Measurements from ENCODE around the gene RARA.
"Not testable (repeated sequence)": the region's sequence is repeated elsewhere in the genome, so short reads cannot be mapped to it uniquely, and the experiment has no call there.

Gene RARA

DNA sequence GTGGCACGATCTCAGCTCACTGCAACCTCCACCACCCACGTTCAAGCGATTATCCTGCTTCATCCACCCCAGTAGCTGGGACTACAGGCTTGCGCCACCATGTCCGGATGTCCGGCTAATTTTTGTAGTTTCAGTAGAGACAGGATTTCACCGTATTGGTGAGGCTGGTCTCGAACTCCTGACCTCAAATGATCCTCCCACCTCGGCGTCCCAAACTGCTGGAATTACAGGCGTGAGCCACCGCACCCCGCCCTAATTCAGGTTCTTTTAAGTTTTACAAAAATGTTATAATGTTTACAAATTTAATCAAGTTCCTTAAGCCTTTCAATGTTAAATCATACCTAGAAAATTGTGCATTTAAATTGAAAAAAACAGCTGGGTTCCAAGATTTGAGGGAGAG lies 68.9 kb downstream of the RARA start:
- Histone ChIP-seq H2BK120ac (ENCODE audit: low read depth, low read length) (no peak overlapping the region), H2BK15ac (ENCODE audit: low read depth, poor library complexity, severe bottlenecking) (no peak overlapping the region), H3K9me3 (ENCODE audit: control insufficient read depth, low read length) (no peaks in the 10 kb centered on the region), H4K91ac (ENCODE audit: low read length) (no peak overlapping the region), H4K8ac (ENCODE audit: low read length) (no peak overlapping the region), H3K4me1 (ENCODE audit: control insufficient read depth, insufficient read depth, low read depth, low read length) (peaks cover 2% of the 10 kb centered on the region), H3K27ac (ENCODE audit: low read length, poor library complexity, severe bottlenecking) (no peak overlapping the region), H2AFZ (ENCODE audit: low read depth, low read length) (no peak overlapping the region), H3K18ac (ENCODE audit: low read depth in 1 of 2, low read length in 2 of 2) (no peak overlapping the region), H3K4ac (ENCODE audit: low read depth in 1 of 2, low read length in 2 of 2) (no peak overlapping the region), H3K4me2 (ENCODE audit: low read length, poor library complexity, severe bottlenecking) (no peak overlapping the region), H3K4me3 (ENCODE audit: insufficient read depth in 1 of 2, low read depth in 1 of 2, low read length in 2 of 2) (no peak overlapping the region), H3K36me3 (ENCODE audit: control insufficient read depth in 1 of 2, insufficient read depth in 2 of 2, low read depth in 1 of 2, low read length in 2 of 2) (no peaks in the 10 kb centered on the region), H2BK5ac (ENCODE audit: low read depth, low read length, poor library complexity, severe bottlenecking) (no peak overlapping the region), H3K27me3 (ENCODE audit: control insufficient read depth in 1 of 2, insufficient read depth in 1 of 2, low read length in 2 of 2) (peaks cover 0 to 4% of the 10 kb centered on the region in 2 experiments), H3K9ac (ENCODE audit: low read length) (no peak overlapping the region), H2BK12ac (ENCODE audit: low read length in 2 of 2) (no peak overlapping the region), H3K23ac (ENCODE audit: low read length in 2 of 2) (no peak overlapping the region), H3K79me1 (replicated peaks; ENCODE audit: low read length, poor library complexity, severe bottlenecking) (no peaks in the 10 kb centered on the region), H2AK5ac (ENCODE audit: low read length, severe bottlenecking) (no peak overlapping the region), H3K14ac (ENCODE audit: low read length in 2 of 2) (no peak overlapping the region)
- no peak for DNase-seq
- WGBS, result 92% methylated on average over 7 of the region's 13 CpGs

DNA sequence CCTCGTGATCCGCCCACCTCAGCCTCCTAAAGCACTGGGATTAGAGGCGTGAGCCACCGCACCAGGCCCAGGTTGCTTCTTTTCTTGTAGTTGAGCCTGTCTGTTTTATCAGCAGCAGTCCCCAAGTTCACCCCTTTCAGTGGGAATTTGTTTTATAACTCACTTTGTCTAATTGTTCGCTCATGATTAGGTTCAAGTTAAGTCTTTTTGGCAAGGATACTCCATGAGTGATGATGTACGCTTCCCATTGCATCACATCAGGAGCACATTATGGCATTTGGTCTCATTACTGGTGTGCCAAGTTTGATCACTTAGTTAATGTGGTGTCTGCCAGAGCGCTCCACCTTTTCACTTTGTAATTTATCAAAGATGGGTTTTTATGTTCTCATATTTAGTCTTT lies 70.0 kb downstream of the RARA start:
- DNase-seq, result no peak
- H3K27ac ChIP-seq (ENCODE audit: low read length, poor library complexity, severe bottlenecking), result no peak overlapping the region
- H2BK5ac ChIP-seq (ENCODE audit: low read depth, low read length, poor library complexity, severe bottlenecking), result no peak overlapping the region
- H3K4ac ChIP-seq (ENCODE audit: low read depth in 1 of 2, low read length in 2 of 2), result no peak overlapping the region
- no peaks in the 10 kb centered on the region for H3K36me3 ChIP-seq (ENCODE audit: control insufficient read depth in 1 of 2, insufficient read depth in 2 of 2, low read depth in 1 of 2, low read length in 2 of 2)
- no peak overlapping the region for H3K23ac ChIP-seq (ENCODE audit: low read length in 2 of 2)
- H3K79me1 ChIP-seq (replicated peaks; ENCODE audit: low read length, poor library complexity, severe bottlenecking), result no peaks in the 10 kb centered on the region
- no peak overlapping the region for H3K4me2 ChIP-seq (ENCODE audit: low read length, poor library complexity, severe bottlenecking)
- no peak overlapping the region for H2BK15ac ChIP-seq (ENCODE audit: low read depth, poor library complexity, severe bottlenecking)
- H3K9me3 ChIP-seq (ENCODE audit: control insufficient read depth, low read length), result no peaks in the 10 kb centered on the region
- H3K9ac ChIP-seq (ENCODE audit: low read length), result no peak overlapping the region
- no peak overlapping the region for H2BK12ac ChIP-seq (ENCODE audit: low read length in 2 of 2)
- H2AK5ac ChIP-seq (ENCODE audit: low read length, severe bottlenecking), result no peak overlapping the region
- H3K4me1 ChIP-seq (ENCODE audit: control insufficient read depth, insufficient read depth, low read depth, low read length), result peaks cover 2% of the 10 kb centered on the region
- H2AFZ ChIP-seq (ENCODE audit: low read depth, low read length), result no peak overlapping the region
- no peak overlapping the region for H4K91ac ChIP-seq (ENCODE audit: low read length)
- H2BK120ac ChIP-seq (ENCODE audit: low read depth, low read length), result no peak overlapping the region
- 92% methylated on average over 6 of the region's 7 CpGs for whole genome bisulfite sequencing
- H3K14ac ChIP-seq (ENCODE audit: low read length in 2 of 2), result no peak overlapping the region
- peaks cover 0 to 4% of the 10 kb centered on the region in 2 experiments for H3K27me3 ChIP-seq (ENCODE audit: control insufficient read depth in 1 of 2, insufficient read depth in 1 of 2, low read length in 2 of 2)
- H3K18ac ChIP-seq (ENCODE audit: low read depth in 1 of 2, low read length in 2 of 2), result no peak overlapping the region
- H3K4me3 ChIP-seq (ENCODE audit: insufficient read depth in 1 of 2, low read depth in 1 of 2, low read length in 2 of 2), result no peak overlapping the region
- H4K8ac ChIP-seq (ENCODE audit: low read length), result no peak overlapping the region

- H3K23ac ChIP-seq (ENCODE audit: low read length in 2 of 2), result no peak overlapping the region
- no peak overlapping the region for H2BK120ac ChIP-seq (ENCODE audit: low read depth, low read length)
- H4K91ac ChIP-seq (ENCODE audit: low read length), result no peak overlapping the region
- H3K27ac ChIP-seq (ENCODE audit: low read length, poor library complexity, severe bottlenecking), result no peak overlapping the region
- H2BK15ac ChIP-seq (ENCODE audit: low read depth, poor library complexity, severe bottlenecking), result no peak overlapping the region
- H3K4me3 ChIP-seq (ENCODE audit: insufficient read depth in 1 of 2, low read depth in 1 of 2, low read length in 2 of 2), result no peak overlapping the region
- DNase-seq, result no peak
- H3K4me1 ChIP-seq (ENCODE audit: control insufficient read depth, insufficient read depth, low read depth, low read length), result peaks cover 2% of the 10 kb centered on the region
- H3K27me3 ChIP-seq (ENCODE audit: control insufficient read depth in 1 of 2, insufficient read depth in 1 of 2, low read length in 2 of 2), result no peaks in the 10 kb centered on the region
- no peak overlapping the region for H3K9ac ChIP-seq (ENCODE audit: low read length)
- no peak overlapping the region for H2BK5ac ChIP-seq (ENCODE audit: low read depth, low read length, poor library complexity, severe bottlenecking)
- H2AFZ ChIP-seq (ENCODE audit: low read depth, low read length), result no peak overlapping the region
- no peak overlapping the region for H4K8ac ChIP-seq (ENCODE audit: low read length)
- WGBS, result 100% methylated on average over 3 of the region's 4 CpGs
- no peaks in the 10 kb centered on the region for H3K36me3 ChIP-seq (ENCODE audit: control insufficient read depth in 1 of 2, insufficient read depth in 2 of 2, low read depth in 1 of 2, low read length in 2 of 2)
- no peak overlapping the region for H3K4ac ChIP-seq (ENCODE audit: low read depth in 1 of 2, low read length in 2 of 2)
- no peaks in the 10 kb centered on the region for H3K9me3 ChIP-seq (ENCODE audit: control insufficient read depth, low read length)
- no peak overlapping the region for H2AK5ac ChIP-seq (ENCODE audit: low read length, severe bottlenecking)
- H3K79me1 ChIP-seq (replicated peaks; ENCODE audit: low read length, poor library complexity, severe bottlenecking), result no peaks in the 10 kb centered on the region
- no peak overlapping the region for H2BK12ac ChIP-seq (ENCODE audit: low read length in 2 of 2)
- H3K4me2 ChIP-seq (ENCODE audit: low read length, poor library complexity, severe bottlenecking), result no peak overlapping the region
- no peak overlapping the region for H3K14ac ChIP-seq (ENCODE audit: low read length in 2 of 2)
- H3K18ac ChIP-seq (ENCODE audit: low read depth in 1 of 2, low read length in 2 of 2), result no peak overlapping the region
Observed at GRCh38 chr17:40382251-40382650, 73.3 kb downstream of the RARA start.

DNA sequence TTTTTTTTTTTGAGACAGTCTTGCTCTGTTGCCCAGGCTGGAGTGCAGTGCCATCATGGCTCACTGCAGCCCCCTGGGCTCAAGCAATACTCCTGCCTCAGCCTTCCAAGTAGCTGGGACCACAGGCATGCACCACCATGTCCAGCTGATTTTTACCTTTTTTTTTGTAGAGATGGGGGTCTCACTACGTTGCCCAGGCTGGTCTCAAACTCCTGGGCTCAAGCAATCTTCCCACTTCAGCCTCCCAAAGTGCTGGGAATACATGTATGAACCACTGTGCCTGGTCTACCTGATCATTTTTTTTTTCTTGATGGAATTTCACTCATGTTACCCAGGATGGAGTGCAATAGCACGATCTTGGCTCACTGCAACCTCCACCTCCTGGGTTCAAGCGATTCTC lies 77.6 kb downstream of the RARA start:
- H3K27ac ChIP-seq (ENCODE audit: low read length, poor library complexity, severe bottlenecking); H3K4ac ChIP-seq (ENCODE audit: low read depth in 1 of 2, low read length in 2 of 2); H3K4me1 ChIP-seq (ENCODE audit: control insufficient read depth, insufficient read depth, low read depth, low read length); H2BK5ac ChIP-seq (ENCODE audit: low read depth, low read length, poor library complexity, severe bottlenecking); H2BK120ac ChIP-seq (ENCODE audit: low read depth, low read length); H3K9ac ChIP-seq (ENCODE audit: low read length); H3K4me2 ChIP-seq (ENCODE audit: low read length, poor library complexity, severe bottlenecking); H3K79me1 ChIP-seq (replicated peaks; ENCODE audit: low read length, poor library complexity, severe bottlenecking); H2AK5ac ChIP-seq (ENCODE audit: low read length, severe bottlenecking); H2BK15ac ChIP-seq (ENCODE audit: low read depth, poor library complexity, severe bottlenecking); H4K91ac ChIP-seq (ENCODE audit: low read length); H3K18ac ChIP-seq (ENCODE audit: low read depth in 1 of 2, low read length in 2 of 2); H4K8ac ChIP-seq (ENCODE audit: low read length); H2AFZ ChIP-seq (ENCODE audit: low read depth, low read length); H3K14ac ChIP-seq (ENCODE audit: low read length in 2 of 2); H3K27me3 ChIP-seq (ENCODE audit: control insufficient read depth in 1 of 2, insufficient read depth in 1 of 2, low read length in 2 of 2); H2BK12ac ChIP-seq (ENCODE audit: low read length in 2 of 2); H3K4me3 ChIP-seq (ENCODE audit: insufficient read depth in 1 of 2, low read depth in 1 of 2, low read length in 2 of 2); H3K9me3 ChIP-seq (ENCODE audit: control insufficient read depth, low read length); H3K23ac ChIP-seq (ENCODE audit: low read length in 2 of 2); DNase-seq: not testable (repeated sequence)
- WGBS, result 98% methylated on average over 3 of the region's 3 CpGs
- H3K36me3 ChIP-seq (ENCODE audit: control insufficient read depth in 1 of 2, insufficient read depth in 2 of 2, low read depth in 1 of 2, low read length in 2 of 2), result peaks cover 0 to 12% of the 10 kb centered on the region in 2 experiments
